ENCODE measurements around the gene SLC27A5. TPM values are rescaled to one million over a fixed set of nuclear protein-coding genes. Genes with fewer than 3 reads are reported as not detected.

Gene SLC27A5
- polyA plus RNA-seq, 1 of the 3 experiments (the other 2 are of a cell fraction), result 57.3 TPM

DNA sequence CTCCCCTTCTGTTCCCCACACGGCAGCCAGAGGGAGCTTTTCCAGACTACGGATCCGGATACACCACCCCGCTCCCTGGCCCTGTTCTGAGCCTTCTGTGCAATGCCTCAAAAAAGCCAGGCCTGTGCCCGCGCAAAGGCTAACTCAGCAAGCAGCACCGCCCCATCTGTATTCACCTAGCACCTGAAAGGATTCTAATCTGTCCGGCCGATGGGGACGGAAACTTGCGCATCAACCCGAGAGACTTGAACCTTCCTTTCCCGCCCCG, 7.2 kb upstream of the SLC27A5 start:
- Histone ChIP-seq H3K4me3 (ENCODE audit: low read depth in 2 of 2, low read length in 1 of 2) (peak overlapping the region; percentile 75 to 83), H3K9me3 (no peaks in the 10 kb centered on the region), H3K79me2 (ENCODE audit: insufficient read depth) (peaks cover 55% of the 10 kb centered on the region), H3K36me3 (replicated peaks in 1 of 2; ENCODE audit: control insufficient read depth in 1 of 2, insufficient read depth in 2 of 2, low read length in 1 of 2) (peaks cover 3 to 19% of the 10 kb centered on the region in 2 experiments), H3K27ac (ENCODE audit: low read depth in 2 of 2, low read length in 1 of 2) (peak overlapping the region; percentile 92 to 97), H2AFZ (ENCODE audit: low read depth) (peak overlapping the region; percentile 86; the same call in 1 of the 2 replicates), H3K4me1 (ENCODE audit: control insufficient read depth in 1 of 2, insufficient read depth in 2 of 2, low read depth in 1 of 2, low read length in 1 of 2) (peaks cover 0 to 33% of the 10 kb centered on the region in 2 experiments; a peak in 1 of 4 replicates), H3K9me2 (no peaks in the 10 kb centered on the region), H3K27me3 (ENCODE audit: insufficient read depth) (no peaks in the 10 kb centered on the region), H3K4me2 (peak overlapping the region; percentile 98), H4K20me1 (ENCODE audit: insufficient read depth) (no peaks in the 10 kb centered on the region; the same call in 1 of the 2 replicates), H3F3A (replicated peaks; ENCODE audit: insufficient read depth) (peaks cover 19% of the 10 kb centered on the region), H3K9ac (peak overlapping the region; percentile 93)
- WGBS (ENCODE audit: low lambda C conversion rate), result 4% methylated on average over 12 of the region's 14 CpGs
- ChIA-PET POLR2A (interaction anchor here (1.0 to 3.8 kb wide), 9 partner anchors 20 to 192 kb away, joined by 3 to 49 read pairs (median 9); partner anchors contain the start of genes CHMP2A, RPS5, TRIM28 and UBE2M), CTCF (interaction anchor here (0.8 to 4.7 kb wide), 33 partner anchors 9 to 191 kb away, joined by 3 to 81 read pairs (median 5); partner anchors contain the start of genes CHMP2A, TRIM28, UBE2M and ZNF446)
- no peak for TF ChIP-seq RFX5 (IDR thresholded peaks at IDR 0.05; ENCODE audit: low read length)
- no peak for TF ChIP-seq EP300 (IDR thresholded peaks at IDR 0.05; ENCODE audit: borderline replicate concordance in 1 of 2, low read depth in 1 of 2, low read length in 1 of 2)
- TF ChIP-seq POLR2AphosphoS5 (IDR thresholded peaks at IDR 0.05; ENCODE audit: low read depth, low read length), result no peak
- TF ChIP-seq SMC3 (IDR thresholded peaks at IDR 0.05; ENCODE audit: low read depth, low read length), result peak; percentile 41; the same call in 1 of the 2 replicates
- peak; percentile 68 for TF ChIP-seq SIN3A (IDR thresholded peaks at IDR 0.05; ENCODE audit: borderline replicate concordance, low read depth, low read length)
- TF ChIP-seq, protein P1, sequence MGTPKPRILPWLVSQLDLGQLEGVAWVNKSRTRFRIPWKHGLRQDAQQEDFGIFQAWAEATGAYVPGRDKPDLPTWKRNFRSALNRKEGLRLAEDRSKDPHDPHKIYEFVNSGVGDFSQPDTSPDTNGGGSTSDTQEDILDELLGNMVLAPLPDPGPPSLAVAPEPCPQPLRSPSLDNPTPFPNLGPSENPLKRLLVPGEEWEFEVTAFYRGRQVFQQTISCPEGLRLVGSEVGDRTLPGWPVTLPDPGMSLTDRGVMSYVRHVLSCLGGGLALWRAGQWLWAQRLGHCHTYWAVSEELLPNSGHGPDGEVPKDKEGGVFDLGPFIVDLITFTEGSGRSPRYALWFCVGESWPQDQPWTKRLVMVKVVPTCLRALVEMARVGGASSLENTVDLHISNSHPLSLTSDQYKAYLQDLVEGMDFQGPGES (IDR thresholded peaks at IDR 0.05; ENCODE audit: low read depth, low read length), result no peak
- TF ChIP-seq FOXJ3 (CRISPR knock-in tag; IDR thresholded peaks at IDR 0.05), result no peak
- TF ChIP-seq GABPA (IDR thresholded peaks at IDR 0.05; ENCODE audit: low read depth), result 0 out of 2 replicates have a peak, but pooled peaks have one; percentile 25
- TF ChIP-seq, protein P2, sequence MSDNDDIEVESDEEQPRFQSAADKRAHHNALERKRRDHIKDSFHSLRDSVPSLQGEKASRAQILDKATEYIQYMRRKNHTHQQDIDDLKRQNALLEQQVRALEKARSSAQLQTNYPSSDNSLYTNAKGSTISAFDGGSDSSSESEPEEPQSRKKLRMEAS (IDR thresholded peaks at IDR 0.05; ENCODE audit: low read depth), result 0 out of 2 replicates have a peak, but pooled peaks have one; percentile 44
- TF ChIP-seq FOXM1 (IDR thresholded peaks at IDR 0.05; ENCODE audit: low read depth), result no peak
- peak; percentile 39 for TF ChIP-seq RAD21 (IDR thresholded peaks at IDR 0.05; ENCODE audit: low read length)
- no peak for TF ChIP-seq NFIC (IDR thresholded peaks at IDR 0.05; ENCODE audit: borderline replicate concordance)
- TF ChIP-seq NRF1 (IDR thresholded peaks at IDR 0.05; ENCODE audit: low read depth, low read length), result 0 out of 2 replicates have a peak, but pooled peaks have one; percentile 6
- peak; percentile 88 for DNase-seq

DNA sequence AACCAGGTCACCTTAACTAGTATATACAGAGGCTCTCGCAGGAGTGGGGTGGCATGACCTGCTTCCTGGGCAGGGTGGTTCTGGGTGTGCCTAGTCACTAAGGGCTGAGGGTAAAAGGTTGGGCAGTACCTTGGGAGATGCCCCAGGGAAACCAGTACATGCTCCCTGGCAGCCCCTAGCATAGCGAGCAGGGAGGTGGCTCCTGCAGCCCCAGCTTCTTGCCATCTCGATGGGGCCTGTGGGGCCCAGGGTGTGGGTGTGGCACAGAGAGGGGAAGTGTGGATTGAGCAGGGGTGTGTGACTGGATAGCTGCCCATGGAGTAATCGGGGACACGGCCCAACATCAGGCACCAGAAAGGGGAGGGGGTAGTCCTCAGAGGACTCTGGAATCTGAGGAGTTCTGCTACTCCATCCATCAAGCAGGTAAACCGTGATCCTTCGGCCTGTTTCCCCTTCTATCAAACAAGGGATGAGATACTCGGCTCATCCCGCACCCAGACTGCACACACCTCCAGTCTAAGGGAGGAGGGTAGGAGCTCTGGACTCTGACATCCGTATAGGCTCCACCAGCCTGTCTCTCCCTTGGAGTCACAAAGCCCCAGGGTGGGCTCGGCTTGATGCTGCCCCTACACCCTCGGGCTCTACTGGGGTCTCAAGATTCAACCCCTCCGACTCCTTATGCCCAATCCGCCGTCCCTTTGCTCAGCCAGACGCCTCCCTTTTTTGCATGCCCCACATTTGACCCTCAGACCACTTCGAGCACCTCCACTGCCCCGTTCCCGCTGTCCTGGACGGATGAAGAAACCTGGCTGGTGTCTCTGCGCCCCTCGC, 6.7 kb upstream of the SLC27A5 start:
- POLR2A ChIA-PET, result interaction anchor here (1.0 to 3.8 kb wide), 8 partner anchors 20 to 192 kb away, joined by 3 to 49 read pairs (median 11); partner anchors contain the start of genes CHMP2A, RPS5, TRIM28 and UBE2M
- peaks cover 19% of the 10 kb centered on the region for H3F3A ChIP-seq (replicated peaks; ENCODE audit: insufficient read depth)
- no peaks in the 10 kb centered on the region; the same call in 1 of the 2 replicates for H4K20me1 ChIP-seq (ENCODE audit: insufficient read depth)
- peaks cover 57% of the 10 kb centered on the region for H3K79me2 ChIP-seq (ENCODE audit: insufficient read depth)
- WGBS (ENCODE audit: low lambda C conversion rate), result 5% methylated on average over 15 of the region's 22 CpGs
- H3K27ac ChIP-seq (ENCODE audit: low read depth in 2 of 2, low read length in 1 of 2), result peak overlapping the region; percentile 92 to 97
- H3K27me3 ChIP-seq (ENCODE audit: insufficient read depth), result no peaks in the 10 kb centered on the region
- CTCF ChIA-PET, result interaction anchor here (0.8 to 4.7 kb wide), 31 partner anchors 10 to 191 kb away, joined by 3 to 81 read pairs (median 5); partner anchors contain the start of genes CHMP2A, TRIM28, UBE2M and ZNF446
- H3K36me3 ChIP-seq (replicated peaks in 1 of 2; ENCODE audit: control insufficient read depth in 1 of 2, insufficient read depth in 2 of 2, low read length in 1 of 2), result peaks cover 6 to 19% of the 10 kb centered on the region in 2 experiments
- H3K4me2 ChIP-seq, result peak overlapping the region; percentile 98
- no peak for TF ChIP-seq NFIC (IDR thresholded peaks at IDR 0.05; ENCODE audit: borderline replicate concordance)
- no peak for TF ChIP-seq TCF12 (IDR thresholded peaks at IDR 0.05)
- TF ChIP-seq FOSL2 (IDR thresholded peaks at IDR 0.05; ENCODE audit: borderline replicate concordance, low read depth), result no peak
- TF ChIP-seq, protein P3, sequence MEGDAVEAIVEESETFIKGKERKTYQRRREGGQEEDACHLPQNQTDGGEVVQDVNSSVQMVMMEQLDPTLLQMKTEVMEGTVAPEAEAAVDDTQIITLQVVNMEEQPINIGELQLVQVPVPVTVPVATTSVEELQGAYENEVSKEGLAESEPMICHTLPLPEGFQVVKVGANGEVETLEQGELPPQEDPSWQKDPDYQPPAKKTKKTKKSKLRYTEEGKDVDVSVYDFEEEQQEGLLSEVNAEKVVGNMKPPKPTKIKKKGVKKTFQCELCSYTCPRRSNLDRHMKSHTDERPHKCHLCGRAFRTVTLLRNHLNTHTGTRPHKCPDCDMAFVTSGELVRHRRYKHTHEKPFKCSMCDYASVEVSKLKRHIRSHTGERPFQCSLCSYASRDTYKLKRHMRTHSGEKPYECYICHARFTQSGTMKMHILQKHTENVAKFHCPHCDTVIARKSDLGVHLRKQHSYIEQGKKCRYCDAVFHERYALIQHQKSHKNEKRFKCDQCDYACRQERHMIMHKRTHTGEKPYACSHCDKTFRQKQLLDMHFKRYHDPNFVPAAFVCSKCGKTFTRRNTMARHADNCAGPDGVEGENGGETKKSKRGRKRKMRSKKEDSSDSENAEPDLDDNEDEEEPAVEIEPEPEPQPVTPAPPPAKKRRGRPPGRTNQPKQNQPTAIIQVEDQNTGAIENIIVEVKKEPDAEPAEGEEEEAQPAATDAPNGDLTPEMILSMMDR (IDR thresholded peaks at IDR 0.05), result peak; percentile 49; the same call in 1 of the 2 replicates
- TF ChIP-seq, protein P4, sequence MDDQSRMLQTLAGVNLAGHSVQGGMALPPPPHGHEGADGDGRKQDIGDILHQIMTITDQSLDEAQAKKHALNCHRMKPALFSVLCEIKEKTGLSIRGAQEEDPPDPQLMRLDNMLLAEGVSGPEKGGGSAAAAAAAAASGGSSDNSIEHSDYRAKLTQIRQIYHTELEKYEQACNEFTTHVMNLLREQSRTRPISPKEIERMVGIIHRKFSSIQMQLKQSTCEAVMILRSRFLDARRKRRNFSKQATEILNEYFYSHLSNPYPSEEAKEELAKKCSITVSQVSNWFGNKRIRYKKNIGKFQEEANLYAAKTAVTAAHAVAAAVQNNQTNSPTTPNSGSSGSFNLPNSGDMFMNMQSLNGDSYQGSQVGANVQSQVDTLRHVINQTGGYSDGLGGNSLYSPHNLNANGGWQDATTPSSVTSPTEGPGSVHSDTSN (IDR thresholded peaks at IDR 0.05), result no peak; the same call in 1 of the 2 replicates
- TF ChIP-seq, protein P5, sequence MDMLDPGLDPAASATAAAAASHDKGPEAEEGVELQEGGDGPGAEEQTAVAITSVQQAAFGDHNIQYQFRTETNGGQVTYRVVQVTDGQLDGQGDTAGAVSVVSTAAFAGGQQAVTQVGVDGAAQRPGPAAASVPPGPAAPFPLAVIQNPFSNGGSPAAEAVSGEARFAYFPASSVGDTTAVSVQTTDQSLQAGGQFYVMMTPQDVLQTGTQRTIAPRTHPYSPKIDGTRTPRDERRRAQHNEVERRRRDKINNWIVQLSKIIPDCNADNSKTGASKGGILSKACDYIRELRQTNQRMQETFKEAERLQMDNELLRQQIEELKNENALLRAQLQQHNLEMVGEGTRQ (IDR thresholded peaks at IDR 0.05; ENCODE audit: borderline replicate concordance, low read depth, low read length), result no peak
- no peak for TF ChIP-seq GABPA (IDR thresholded peaks at IDR 0.05; ENCODE audit: low read depth)
- TF ChIP-seq GATA2 (CRISPR knock-in tag; IDR thresholded peaks at IDR 0.05), result no peak
- H3K9me2 ChIP-seq, result no peaks in the 10 kb centered on the region
- H3K4me3 ChIP-seq (ENCODE audit: low read depth in 2 of 2, low read length in 1 of 2), result peak overlapping the region; percentile 75 to 83
- DNase-seq, result peak; percentile 39
- H3K9ac ChIP-seq, result peak overlapping the region; percentile 93
- H3K4me1 ChIP-seq (ENCODE audit: control insufficient read depth in 1 of 2, insufficient read depth in 2 of 2, low read depth in 1 of 2, low read length in 1 of 2), result peaks cover 0 to 36% of the 10 kb centered on the region in 2 experiments; a peak in 1 of 4 replicates
- no peaks in the 10 kb centered on the region for H3K9me3 ChIP-seq
- H2AFZ ChIP-seq (ENCODE audit: low read depth), result no peak overlapping the region

Measured in SK-N-SH (cell line).